HepG2 (cell line): ENCODE results near the gene STX10. TPM values are rescaled to one million over a fixed set of nuclear protein-coding genes. Genes with fewer than 3 reads are reported as not detected.

Experiments
- BORCS8-MEF2B ChIP-seq: sonication (generic); formaldehyde crosslinking; IDR thresholded peaks from 2 replicates; pipeline ENCODE4 v1.8.0; 2022; ENCODE audit warnings: mild to moderate bottlenecking, missing genetic modification reagents
- HIVEP1 ChIP-seq: sonication (generic); formaldehyde crosslinking; IDR thresholded peaks from 2 replicates; pipeline ENCODE4 v1.4.0; 2020; ENCODE audit warnings: mild to moderate bottlenecking, missing genetic modification reagents
- HMGA1 ChIP-seq: sonication (generic); formaldehyde crosslinking; conservative IDR thresholded peaks from 2 replicates; pipeline ENCODE4 v1.4.0; 2020; ENCODE audit warnings: missing genetic modification reagents
- NFE2L1 ChIP-seq: sonication (generic); formaldehyde crosslinking; IDR thresholded peaks from 2 replicates; pipeline ENCODE4 v1.4.0; 2020; ENCODE audit warnings: missing genetic modification reagents, mild to moderate bottlenecking, borderline replicate concordance
- SETDB1 ChIP-seq: sonication (generic); formaldehyde crosslinking; IDR thresholded peaks from 2 replicates; pipeline ENCODE4 v1.5.1; 2020; ENCODE audit warnings: missing genetic modification reagents, mild to moderate bottlenecking, borderline replicate concordance
- ZFP90 ChIP-seq: sonication (generic); formaldehyde crosslinking; IDR thresholded peaks from 2 replicates; pipeline ENCODE4 v1.8.0; 2022; ENCODE audit warnings: missing genetic modification reagents, mild to moderate bottlenecking, inconsistent platforms, borderline replicate concordance
- ZNF251 ChIP-seq: sonication (generic); formaldehyde crosslinking; IDR thresholded peaks from 2 replicates; pipeline ENCODE4 v1.9.0; 2021; ENCODE audit warnings: mild to moderate bottlenecking, missing genetic modification reagents
- ZNF253 ChIP-seq: sonication (generic); formaldehyde crosslinking; IDR thresholded peaks from 2 replicates; pipeline ENCODE4 v1.8.0; 2022; ENCODE audit warnings: mild to moderate bottlenecking, missing genetic modification reagents, borderline replicate concordance
- ZNF773 ChIP-seq: sonication (generic); formaldehyde crosslinking; IDR thresholded peaks from 2 replicates; pipeline ENCODE4 v1.4.0; 2020; ENCODE audit warnings: missing genetic modification reagents, borderline replicate concordance
- polyA plus RNA-seq, 8 experiments: library from polyadenylated mRNA; depleted of rRNA in 3 of 8; stranded (reverse) in 7 of 8; unstranded in 1 of 8; fragments of >200 nt; fragmentation: Illumina TruSeq in 4 of 8; extraction: Trizol in 4 of 8; gene quantifications; 2 replicates each; pipeline versions ENCODE4 v1.2.1 to v1.2.3, GENCODE V29; 2011 to 2016; ENCODE audit warnings: low read depth in 4 of 8, missing spikeins in 1 of 8, mixed read lengths in 1 of 8; ENCODE audit not compliant: insufficient read depth in 1 of 8
- total RNA-seq, 5 experiments: library from RNA; depleted of rRNA; stranded (reverse); fragments of >200 nt; fragmentation: Illumina TruSeq; extraction: Trizol; gene quantifications; 2 replicates each; pipeline ENCODE4 v1.2.3, GENCODE V29; 2016; ENCODE audit warnings: low read depth in 1 of 5
- TF ChIP-seq, protein P1 (sequence below), 2 experiments: fragments of 450-650 bp in 1 of 2; sonication (generic) in 1 of 2; formaldehyde crosslinking in 1 of 2; IDR thresholded peaks; 2 replicates each; pipeline versions ENCODE4 v1.6.1 to v1.8.0; 2016 to 2022; ENCODE audit warnings: antibody characterized with exemption in 1 of 2, mild to moderate bottlenecking in 1 of 2, missing genetic modification reagents in 1 of 2
- TF ChIP-seq, protein P2 (sequence below): sonication (generic); formaldehyde crosslinking; IDR thresholded peaks from 2 replicates; pipeline ENCODE4 v1.8.0; 2022; ENCODE audit warnings: low read depth, missing genetic modification reagents
- TF ChIP-seq, protein P3 (sequence below): sonication (generic); formaldehyde crosslinking; IDR thresholded peaks from 2 replicates; pipeline ENCODE4 v1.4.0; 2020; ENCODE audit warnings: missing genetic modification reagents

Gene STX10
- total and polyA plus RNA-seq, 2 of the 13 experiments (the other 11 are each of a cell fraction or from before 2014, with no cell fraction given) = 47.9 to 66.4 TPM

DNA sequence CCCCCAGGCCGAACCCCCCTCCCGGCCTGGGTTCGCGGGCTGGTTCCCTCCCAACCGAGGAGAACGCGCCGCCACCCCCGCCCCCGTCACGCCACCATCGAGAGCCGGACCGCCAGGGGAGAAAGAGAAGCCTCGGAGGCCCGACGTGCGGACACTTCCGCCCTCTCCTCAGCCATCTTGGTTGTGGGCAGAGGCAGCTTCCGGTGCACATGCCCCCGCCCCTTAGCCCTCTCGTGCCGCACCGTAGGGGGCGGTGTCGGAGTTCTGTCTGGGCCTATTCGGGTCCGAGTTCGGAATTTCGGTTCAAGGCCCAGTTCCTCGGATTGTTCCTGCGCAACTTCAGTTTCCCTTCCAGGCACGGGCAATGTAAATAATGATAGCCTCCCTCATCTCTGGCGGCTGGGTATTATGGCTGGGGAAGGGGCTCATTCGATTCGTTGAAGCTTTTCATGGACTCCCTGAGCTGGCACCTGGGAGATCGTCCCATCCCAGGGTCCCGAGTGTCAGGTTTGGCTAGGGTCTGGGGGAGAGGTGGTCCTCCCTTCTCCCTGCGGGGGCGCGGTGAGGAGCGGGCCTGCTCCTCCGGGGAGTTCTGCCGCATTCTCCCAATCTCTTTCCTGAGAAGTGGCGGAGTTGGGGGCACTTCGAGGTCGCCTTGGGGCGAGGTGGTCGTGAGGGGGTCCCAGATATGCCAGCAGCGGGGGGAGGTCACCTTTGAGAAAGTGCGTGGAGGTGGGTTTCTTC, at the start of gene STX10, which contains the start of gene IER2 (continued):
- TF ChIP-seq, protein P1, sequence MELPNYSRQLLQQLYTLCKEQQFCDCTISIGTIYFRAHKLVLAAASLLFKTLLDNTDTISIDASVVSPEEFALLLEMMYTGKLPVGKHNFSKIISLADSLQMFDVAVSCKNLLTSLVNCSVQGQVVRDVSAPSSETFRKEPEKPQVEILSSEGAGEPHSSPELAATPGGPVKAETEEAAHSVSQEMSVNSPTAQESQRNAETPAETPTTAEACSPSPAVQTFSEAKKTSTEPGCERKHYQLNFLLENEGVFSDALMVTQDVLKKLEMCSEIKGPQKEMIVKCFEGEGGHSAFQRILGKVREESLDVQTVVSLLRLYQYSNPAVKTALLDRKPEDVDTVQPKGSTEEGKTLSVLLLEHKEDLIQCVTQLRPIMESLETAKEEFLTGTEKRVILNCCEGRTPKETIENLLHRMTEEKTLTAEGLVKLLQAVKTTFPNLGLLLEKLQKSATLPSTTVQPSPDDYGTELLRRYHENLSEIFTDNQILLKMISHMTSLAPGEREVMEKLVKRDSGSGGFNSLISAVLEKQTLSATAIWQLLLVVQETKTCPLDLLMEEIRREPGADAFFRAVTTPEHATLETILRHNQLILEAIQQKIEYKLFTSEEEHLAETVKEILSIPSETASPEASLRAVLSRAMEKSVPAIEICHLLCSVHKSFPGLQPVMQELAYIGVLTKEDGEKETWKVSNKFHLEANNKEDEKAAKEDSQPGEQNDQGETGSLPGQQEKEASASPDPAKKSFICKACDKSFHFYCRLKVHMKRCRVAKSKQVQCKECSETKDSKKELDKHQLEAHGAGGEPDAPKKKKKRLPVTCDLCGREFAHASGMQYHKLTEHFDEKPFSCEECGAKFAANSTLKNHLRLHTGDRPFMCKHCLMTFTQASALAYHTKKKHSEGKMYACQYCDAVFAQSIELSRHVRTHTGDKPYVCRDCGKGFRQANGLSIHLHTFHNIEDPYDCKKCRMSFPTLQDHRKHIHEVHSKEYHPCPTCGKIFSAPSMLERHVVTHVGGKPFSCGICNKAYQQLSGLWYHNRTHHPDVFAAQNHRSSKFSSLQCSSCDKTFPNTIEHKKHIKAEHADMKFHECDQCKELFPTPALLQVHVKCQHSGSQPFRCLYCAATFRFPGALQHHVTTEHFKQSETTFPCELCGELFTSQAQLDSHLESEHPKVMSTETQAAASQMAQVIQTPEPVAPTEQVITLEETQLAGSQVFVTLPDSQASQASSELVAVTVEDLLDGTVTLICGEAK (IDR thresholded peaks at IDR 0.05) = peak; percentile 69
- TF ChIP-seq, protein P1 (CRISPR knock-in tag; IDR thresholded peaks at IDR 0.05) = no peak; the same call in 1 of the 2 replicates
- no peak for TF ChIP-seq ZNF773 (CRISPR knock-in tag)
- TF ChIP-seq, protein P2, sequence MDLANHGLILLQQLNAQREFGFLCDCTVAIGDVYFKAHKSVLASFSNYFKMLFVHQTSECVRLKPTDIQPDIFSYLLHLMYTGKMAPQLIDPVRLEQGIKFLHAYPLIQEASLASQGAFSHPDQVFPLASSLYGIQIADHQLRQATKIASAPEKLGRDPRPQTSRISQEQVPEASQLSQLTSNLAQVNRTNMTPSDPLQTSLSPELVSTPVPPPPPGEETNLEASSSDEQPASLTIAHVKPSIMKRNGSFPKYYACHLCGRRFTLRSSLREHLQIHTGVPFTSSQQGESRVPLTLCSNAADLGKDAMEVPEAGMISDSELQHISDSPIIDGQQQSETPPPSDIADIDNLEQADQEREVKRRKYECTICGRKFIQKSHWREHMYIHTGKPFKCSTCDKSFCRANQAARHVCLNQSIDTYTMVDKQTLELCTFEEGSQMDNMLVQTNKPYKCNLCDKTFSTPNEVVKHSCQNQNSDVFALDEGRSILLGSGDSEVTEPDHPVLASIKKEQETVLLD = peak; percentile 88
- TF ChIP-seq BORCS8-MEF2B (CRISPR knock-in tag) = peak; percentile 76; the same call in 1 of the 2 replicates
- peak; percentile 37 for TF ChIP-seq ZFP90
- no peak for TF ChIP-seq HMGA1 (CRISPR knock-in tag)
- TF ChIP-seq HIVEP1 (CRISPR knock-in tag) = peak; percentile 62
- TF ChIP-seq, protein P3, sequence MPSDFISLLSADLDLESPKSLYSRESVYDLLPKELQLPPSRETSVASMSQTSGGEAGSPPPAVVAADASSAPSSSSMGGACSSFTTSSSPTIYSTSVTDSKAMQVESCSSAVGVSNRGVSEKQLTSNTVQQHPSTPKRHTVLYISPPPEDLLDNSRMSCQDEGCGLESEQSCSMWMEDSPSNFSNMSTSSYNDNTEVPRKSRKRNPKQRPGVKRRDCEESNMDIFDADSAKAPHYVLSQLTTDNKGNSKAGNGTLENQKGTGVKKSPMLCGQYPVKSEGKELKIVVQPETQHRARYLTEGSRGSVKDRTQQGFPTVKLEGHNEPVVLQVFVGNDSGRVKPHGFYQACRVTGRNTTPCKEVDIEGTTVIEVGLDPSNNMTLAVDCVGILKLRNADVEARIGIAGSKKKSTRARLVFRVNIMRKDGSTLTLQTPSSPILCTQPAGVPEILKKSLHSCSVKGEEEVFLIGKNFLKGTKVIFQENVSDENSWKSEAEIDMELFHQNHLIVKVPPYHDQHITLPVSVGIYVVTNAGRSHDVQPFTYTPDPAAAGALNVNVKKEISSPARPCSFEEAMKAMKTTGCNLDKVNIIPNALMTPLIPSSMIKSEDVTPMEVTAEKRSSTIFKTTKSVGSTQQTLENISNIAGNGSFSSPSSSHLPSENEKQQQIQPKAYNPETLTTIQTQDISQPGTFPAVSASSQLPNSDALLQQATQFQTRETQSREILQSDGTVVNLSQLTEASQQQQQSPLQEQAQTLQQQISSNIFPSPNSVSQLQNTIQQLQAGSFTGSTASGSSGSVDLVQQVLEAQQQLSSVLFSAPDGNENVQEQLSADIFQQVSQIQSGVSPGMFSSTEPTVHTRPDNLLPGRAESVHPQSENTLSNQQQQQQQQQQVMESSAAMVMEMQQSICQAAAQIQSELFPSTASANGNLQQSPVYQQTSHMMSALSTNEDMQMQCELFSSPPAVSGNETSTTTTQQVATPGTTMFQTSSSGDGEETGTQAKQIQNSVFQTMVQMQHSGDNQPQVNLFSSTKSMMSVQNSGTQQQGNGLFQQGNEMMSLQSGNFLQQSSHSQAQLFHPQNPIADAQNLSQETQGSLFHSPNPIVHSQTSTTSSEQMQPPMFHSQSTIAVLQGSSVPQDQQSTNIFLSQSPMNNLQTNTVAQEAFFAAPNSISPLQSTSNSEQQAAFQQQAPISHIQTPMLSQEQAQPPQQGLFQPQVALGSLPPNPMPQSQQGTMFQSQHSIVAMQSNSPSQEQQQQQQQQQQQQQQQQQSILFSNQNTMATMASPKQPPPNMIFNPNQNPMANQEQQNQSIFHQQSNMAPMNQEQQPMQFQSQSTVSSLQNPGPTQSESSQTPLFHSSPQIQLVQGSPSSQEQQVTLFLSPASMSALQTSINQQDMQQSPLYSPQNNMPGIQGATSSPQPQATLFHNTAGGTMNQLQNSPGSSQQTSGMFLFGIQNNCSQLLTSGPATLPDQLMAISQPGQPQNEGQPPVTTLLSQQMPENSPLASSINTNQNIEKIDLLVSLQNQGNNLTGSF (CRISPR knock-in tag) = no peak
- no peak for TF ChIP-seq ZNF253 (CRISPR knock-in tag)
- no peak for TF ChIP-seq SETDB1 (CRISPR knock-in tag)
- no peak for TF ChIP-seq ZNF251 (CRISPR knock-in tag)
- no peak for TF ChIP-seq NFE2L1 (CRISPR knock-in tag)
